ENCODE measurements around the gene NCOA3. TPM values are rescaled to one million over a fixed set of nuclear protein-coding genes. Genes with fewer than 3 reads are reported as not detected.

NCOA3 gene
- total RNA-seq, 1 donor from 2014 or later: 25.5 TPM

DNA sequence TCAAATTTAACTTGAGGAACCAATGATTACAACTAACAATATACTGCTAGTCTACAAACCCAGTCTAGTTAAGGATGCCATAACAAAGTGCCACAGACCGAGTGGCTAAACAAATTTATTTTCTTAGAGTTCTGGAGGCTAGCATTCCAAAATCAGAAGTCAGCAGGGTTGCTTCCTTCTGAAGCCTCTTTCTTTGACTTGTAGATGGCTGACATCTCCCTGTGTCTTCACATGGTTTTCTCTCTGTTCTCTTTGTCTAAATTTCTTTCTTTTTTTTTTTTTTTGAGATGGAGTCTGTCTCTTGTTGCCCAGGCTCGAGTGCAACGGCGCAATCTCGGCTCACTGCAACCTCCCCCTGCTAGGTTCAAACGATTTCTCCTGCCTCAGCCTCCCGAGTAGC is 56.1 kb downstream of the NCOA3 start:
- FAIRE-seq: no peak
- DNase-seq (ENCODE audit: low read depth): no peak
- H3K27me3 ChIP-seq (ENCODE audit: control insufficient read depth, insufficient read depth, low read length): no peaks in the 10 kb centered on the region
- peaks cover 2% of the 10 kb centered on the region for H3K36me3 ChIP-seq (ENCODE audit: control insufficient read depth, insufficient read depth, low read length)
- no peak overlapping the region for H3K4me3 ChIP-seq (ENCODE audit: low read depth, low read length)
- TF ChIP-seq, protein P1, sequence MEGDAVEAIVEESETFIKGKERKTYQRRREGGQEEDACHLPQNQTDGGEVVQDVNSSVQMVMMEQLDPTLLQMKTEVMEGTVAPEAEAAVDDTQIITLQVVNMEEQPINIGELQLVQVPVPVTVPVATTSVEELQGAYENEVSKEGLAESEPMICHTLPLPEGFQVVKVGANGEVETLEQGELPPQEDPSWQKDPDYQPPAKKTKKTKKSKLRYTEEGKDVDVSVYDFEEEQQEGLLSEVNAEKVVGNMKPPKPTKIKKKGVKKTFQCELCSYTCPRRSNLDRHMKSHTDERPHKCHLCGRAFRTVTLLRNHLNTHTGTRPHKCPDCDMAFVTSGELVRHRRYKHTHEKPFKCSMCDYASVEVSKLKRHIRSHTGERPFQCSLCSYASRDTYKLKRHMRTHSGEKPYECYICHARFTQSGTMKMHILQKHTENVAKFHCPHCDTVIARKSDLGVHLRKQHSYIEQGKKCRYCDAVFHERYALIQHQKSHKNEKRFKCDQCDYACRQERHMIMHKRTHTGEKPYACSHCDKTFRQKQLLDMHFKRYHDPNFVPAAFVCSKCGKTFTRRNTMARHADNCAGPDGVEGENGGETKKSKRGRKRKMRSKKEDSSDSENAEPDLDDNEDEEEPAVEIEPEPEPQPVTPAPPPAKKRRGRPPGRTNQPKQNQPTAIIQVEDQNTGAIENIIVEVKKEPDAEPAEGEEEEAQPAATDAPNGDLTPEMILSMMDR (IDR thresholded peaks at IDR 0.05; ENCODE audit: insufficient read depth, low read length, severe bottlenecking): no peak

DNA sequence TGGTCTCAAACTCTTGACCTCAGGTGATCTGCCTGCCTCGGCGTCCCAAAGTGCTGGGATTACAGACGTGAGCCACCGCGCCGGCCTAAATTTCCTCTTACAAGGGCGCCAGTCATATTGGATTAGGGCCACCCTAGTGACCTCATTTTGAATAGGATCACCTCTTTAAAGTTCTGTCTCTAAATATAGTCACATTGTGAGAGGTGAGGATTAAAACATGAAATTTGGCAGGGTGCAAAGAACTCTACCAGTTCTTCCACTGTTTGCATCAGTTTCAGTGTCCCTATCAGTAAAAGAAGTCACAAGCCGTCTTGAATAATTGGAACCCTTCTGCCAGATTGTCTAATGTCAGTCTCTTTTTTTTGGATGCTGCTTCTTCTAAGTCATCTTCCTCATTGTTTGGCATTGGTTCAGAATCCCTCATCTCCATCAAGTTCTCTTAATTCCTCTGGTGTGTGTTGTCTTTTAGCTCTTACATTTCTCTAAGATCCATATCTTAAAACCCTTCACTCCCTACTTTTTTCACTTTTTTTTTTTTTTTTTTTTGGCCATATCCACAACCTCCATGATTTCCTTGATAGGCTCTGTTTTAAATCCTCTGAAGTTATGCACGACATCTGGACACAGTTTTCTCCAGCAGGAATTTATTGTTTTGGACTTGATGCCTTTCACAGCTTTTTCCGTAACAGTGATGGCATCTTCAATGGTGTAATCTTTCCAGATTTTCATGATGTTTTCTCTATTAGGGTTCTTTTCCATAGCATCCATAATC is 56.8 kb downstream of the NCOA3 start:
- TF ChIP-seq, protein P1 (IDR thresholded peaks at IDR 0.05; ENCODE audit: insufficient read depth, low read length, severe bottlenecking): no peak
- peaks cover 2% of the 10 kb centered on the region for H3K36me3 ChIP-seq (ENCODE audit: control insufficient read depth, insufficient read depth, low read length)
- no peak overlapping the region for H3K4me3 ChIP-seq (ENCODE audit: low read depth, low read length)
- H3K27me3 ChIP-seq (ENCODE audit: control insufficient read depth, insufficient read depth, low read length): no peaks in the 10 kb centered on the region
- FAIRE-seq (no peak), DNase-seq (ENCODE audit: low read depth) (no peak)

GRCh38 chr20:47559141-47559540 is 57.5 kb downstream of the NCOA3 start:
- no peak for FAIRE-seq
- TF ChIP-seq, protein P1 (IDR thresholded peaks at IDR 0.05; ENCODE audit: insufficient read depth, low read length, severe bottlenecking): no peak
- no peak overlapping the region for H3K4me3 ChIP-seq (ENCODE audit: low read depth, low read length)

DNA sequence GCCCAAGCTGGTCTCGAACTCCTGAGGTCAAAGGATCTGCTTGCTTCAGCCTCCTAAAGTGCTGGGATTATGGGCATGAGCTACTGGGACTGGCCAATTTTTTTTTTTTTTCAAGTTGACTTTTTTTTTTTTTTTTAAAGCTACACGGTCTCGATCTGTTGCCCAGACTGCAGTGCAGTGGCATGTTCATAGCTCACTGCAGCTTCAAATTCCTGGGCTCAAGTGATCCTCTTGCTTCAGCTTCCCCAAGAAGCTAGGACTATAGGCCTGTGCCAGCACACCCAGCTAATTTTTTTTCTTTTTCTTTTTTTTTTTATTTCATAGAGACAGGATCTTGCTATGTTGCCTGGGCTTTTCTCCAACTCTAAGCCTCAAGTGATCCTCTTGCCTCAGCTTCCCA is 59.5 kb downstream of the NCOA3 start:
- DNase-seq (ENCODE audit: low read depth): no peak
- FAIRE-seq: no peak
- no peak overlapping the region for H3K4me3 ChIP-seq (ENCODE audit: low read depth, low read length)
- TF ChIP-seq, protein P1 (IDR thresholded peaks at IDR 0.05; ENCODE audit: insufficient read depth, low read length, severe bottlenecking): no peak
- peaks cover 2% of the 10 kb centered on the region for H3K36me3 ChIP-seq (ENCODE audit: control insufficient read depth, insufficient read depth, low read length)
- H3K27me3 ChIP-seq (ENCODE audit: control insufficient read depth, insufficient read depth, low read length): no peaks in the 10 kb centered on the region

More at GRCh38 chr20:47559141-47559540, 57.5 kb downstream of the NCOA3 start:
- Histone ChIP-seq H3K27me3 (ENCODE audit: control insufficient read depth, insufficient read depth, low read length) (no peaks in the 10 kb centered on the region), H3K36me3 (ENCODE audit: control insufficient read depth, insufficient read depth, low read length) (peaks cover 2% of the 10 kb centered on the region)
- DNase-seq (ENCODE audit: low read depth): no peak

DNA sequence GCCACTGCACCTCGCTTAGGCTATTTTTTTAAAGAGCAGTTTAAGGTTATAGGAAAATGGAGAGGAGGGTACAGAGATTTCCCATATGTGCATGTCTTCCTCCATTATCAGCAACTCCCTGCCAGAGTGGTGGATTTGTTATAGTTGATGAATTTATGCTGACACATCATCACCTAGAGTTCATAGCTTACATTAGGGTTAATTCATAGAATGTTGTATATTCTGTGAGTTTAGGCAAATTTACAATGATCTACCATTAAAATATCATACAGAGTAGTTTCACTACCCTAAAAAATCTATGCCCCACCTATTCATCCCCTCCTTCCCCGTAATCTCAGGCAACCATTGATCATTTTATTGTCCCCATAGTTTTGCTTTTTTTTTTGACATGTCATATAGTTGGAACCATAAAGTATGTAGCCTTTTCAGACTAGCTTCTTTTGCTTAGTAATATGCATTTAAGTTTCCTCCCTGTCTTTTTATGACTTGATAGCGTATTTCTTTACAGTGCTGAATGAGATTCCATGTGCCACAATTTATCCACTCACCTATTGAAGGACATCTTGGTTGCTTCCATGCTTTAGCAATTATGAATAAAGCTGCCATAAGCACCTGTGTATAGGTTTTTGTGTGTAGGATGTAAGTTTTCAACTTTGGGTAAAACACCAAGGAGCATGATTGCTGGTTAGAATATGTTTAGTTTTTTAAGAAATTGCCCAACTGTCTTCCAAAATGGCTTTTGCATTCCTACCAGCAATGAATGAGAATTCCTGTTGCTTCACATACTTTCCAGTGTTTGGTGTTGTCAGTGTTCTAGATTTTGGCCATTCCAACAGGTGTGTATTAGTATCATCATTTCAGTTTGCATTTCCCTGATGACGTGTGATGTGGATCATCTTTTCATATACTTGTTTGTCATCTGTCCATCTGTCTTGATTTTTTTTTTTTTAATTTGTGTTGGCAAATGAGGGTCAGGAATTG is 60.2 kb downstream of the NCOA3 start:
- Histone ChIP-seq H3K4me3 (ENCODE audit: low read depth, low read length) (no peak overlapping the region), H3K36me3 (ENCODE audit: control insufficient read depth, insufficient read depth, low read length) (peaks cover 2% of the 10 kb centered on the region), H3K27me3 (ENCODE audit: control insufficient read depth, insufficient read depth, low read length) (no peaks in the 10 kb centered on the region)
- TF ChIP-seq, protein P1 (IDR thresholded peaks at IDR 0.05; ENCODE audit: insufficient read depth, low read length, severe bottlenecking): no peak
- FAIRE-seq (no peak), DNase-seq (ENCODE audit: low read depth) (no peak)

All from bronchial epithelial cell (primary cell).